Measurements from ENCODE around the gene COMMD10.

COMMD10 gene

GRCh38 chr5:116308391-116308790, 223.6 kb downstream of the COMMD10 start:
- no peak overlapping the region for H3K4me3 ChIP-seq (ENCODE audit: low read length)

GRCh38 chr5:116313366-116313765, 228.5 kb downstream of the COMMD10 start:
- no peak overlapping the region for H3K4me3 ChIP-seq (ENCODE audit: low read length)
- DNase-seq (ENCODE audit: low read depth): no peak
- TF ChIP-seq CTCF (conservative IDR thresholded peaks at IDR 0.05; ENCODE audit: low read depth, low read length): no peak

More at GRCh38 chr5:116308391-116308790, 223.6 kb downstream of the COMMD10 start:
- no peak for TF ChIP-seq CTCF (conservative IDR thresholded peaks at IDR 0.05; ENCODE audit: low read depth, low read length)
- no peak for DNase-seq (ENCODE audit: low read depth)

GRCh38 chr5:116315531-116315930, 230.7 kb downstream of the COMMD10 start:
- no peak overlapping the region for H3K4me3 ChIP-seq (ENCODE audit: low read length)
- DNase-seq (ENCODE audit: low read depth): no peak
- TF ChIP-seq CTCF (conservative IDR thresholded peaks at IDR 0.05; ENCODE audit: low read depth, low read length): no peak

GRCh38 chr5:116318091-116318854, 233.4 kb downstream of the COMMD10 start:
- TF ChIP-seq CTCF (conservative IDR thresholded peaks at IDR 0.05; ENCODE audit: low read depth, low read length): no peak
- no peak for DNase-seq (ENCODE audit: low read depth)
- H3K4me3 ChIP-seq (ENCODE audit: low read length): no peak overlapping the region

- TF ChIP-seq CTCF (conservative IDR thresholded peaks at IDR 0.05; ENCODE audit: low read depth, low read length): no peak
- no peak for DNase-seq (ENCODE audit: low read depth)
- H3K4me3 ChIP-seq (ENCODE audit: low read length): no peak overlapping the region
These were observed 235.7 kb downstream of the COMMD10 start for GRCh38 chr5:116320486-116320885.

GRCh38 chr5:116329503-116329902, 244.7 kb downstream of the COMMD10 start:
- H3K4me3 ChIP-seq (ENCODE audit: low read length): no peak overlapping the region
- TF ChIP-seq CTCF (conservative IDR thresholded peaks at IDR 0.05; ENCODE audit: low read depth, low read length): no peak
- DNase-seq (ENCODE audit: low read depth): no peak

- DNase-seq (ENCODE audit: low read depth): no peak
- no peak overlapping the region for H3K4me3 ChIP-seq (ENCODE audit: low read length)
- no peak for TF ChIP-seq CTCF (conservative IDR thresholded peaks at IDR 0.05; ENCODE audit: low read depth, low read length)
These were observed 256.0 kb downstream of the COMMD10 start for GRCh38 chr5:116340799-116341198.
